GM12872 (cell line): ENCODE measurements around the gene PNLDC1.

Experiments
- TF ChIP-seq, protein P1 (sequence below): IDR thresholded peaks from 3 replicates; pipeline ENCODE4 v1.5.1; 2011; ENCODE audit warnings: low read depth, mild to moderate bottlenecking, low read length, moderate library complexity; ENCODE audit not compliant: insufficient read depth

Gene PNLDC1

DNA sequence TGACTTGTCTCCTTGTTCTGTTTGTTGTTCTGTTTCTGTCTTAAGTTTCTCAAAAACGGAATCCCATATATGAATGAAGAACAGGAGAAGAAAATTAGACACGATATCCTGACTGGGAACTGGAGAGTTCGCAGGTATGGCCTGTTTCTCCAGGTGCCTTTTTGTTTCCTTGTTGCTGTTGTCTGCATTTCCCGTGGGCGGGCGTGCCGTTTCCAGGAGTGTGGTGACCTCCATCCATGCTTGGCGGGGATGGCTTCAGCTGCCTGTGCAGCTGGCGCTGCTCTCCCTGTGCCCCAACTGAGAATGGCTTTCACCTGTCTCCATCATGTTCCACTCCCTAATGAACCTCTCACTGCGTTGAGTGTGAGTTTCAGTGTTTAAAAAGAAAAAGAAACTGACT is 4.4 kb downstream of the PNLDC1 start:
- TF ChIP-seq, protein P1, sequence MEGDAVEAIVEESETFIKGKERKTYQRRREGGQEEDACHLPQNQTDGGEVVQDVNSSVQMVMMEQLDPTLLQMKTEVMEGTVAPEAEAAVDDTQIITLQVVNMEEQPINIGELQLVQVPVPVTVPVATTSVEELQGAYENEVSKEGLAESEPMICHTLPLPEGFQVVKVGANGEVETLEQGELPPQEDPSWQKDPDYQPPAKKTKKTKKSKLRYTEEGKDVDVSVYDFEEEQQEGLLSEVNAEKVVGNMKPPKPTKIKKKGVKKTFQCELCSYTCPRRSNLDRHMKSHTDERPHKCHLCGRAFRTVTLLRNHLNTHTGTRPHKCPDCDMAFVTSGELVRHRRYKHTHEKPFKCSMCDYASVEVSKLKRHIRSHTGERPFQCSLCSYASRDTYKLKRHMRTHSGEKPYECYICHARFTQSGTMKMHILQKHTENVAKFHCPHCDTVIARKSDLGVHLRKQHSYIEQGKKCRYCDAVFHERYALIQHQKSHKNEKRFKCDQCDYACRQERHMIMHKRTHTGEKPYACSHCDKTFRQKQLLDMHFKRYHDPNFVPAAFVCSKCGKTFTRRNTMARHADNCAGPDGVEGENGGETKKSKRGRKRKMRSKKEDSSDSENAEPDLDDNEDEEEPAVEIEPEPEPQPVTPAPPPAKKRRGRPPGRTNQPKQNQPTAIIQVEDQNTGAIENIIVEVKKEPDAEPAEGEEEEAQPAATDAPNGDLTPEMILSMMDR: no peak

DNA sequence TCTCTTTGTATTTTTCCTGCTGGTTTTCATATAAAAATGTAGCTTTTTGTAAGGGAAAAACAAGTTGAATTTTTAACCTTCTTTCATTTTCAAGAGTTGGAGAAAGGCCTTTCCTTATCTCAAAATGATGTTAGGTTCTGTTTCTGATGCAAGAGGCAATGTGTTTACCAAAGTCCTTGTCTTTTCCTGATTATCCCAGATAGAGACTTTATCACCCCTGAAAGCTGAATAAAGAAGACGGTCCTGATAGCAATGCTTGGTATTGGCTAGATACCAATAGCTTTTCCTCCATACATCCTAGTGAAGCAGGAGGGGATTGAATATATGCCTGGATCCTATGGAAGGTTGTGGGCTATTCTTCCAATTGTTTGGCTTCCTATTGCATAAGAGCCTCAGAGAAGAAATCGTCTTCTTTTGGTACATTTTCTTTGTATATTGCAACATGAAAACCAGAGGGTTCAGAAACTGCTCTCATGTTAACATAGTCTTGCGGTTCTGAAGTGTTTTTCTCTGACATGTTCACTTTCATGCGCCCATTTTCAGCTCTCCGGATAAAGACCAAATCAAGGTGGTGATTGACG is 5.5 kb downstream of the PNLDC1 start:
- TF ChIP-seq, protein P1: no peak

DNA sequence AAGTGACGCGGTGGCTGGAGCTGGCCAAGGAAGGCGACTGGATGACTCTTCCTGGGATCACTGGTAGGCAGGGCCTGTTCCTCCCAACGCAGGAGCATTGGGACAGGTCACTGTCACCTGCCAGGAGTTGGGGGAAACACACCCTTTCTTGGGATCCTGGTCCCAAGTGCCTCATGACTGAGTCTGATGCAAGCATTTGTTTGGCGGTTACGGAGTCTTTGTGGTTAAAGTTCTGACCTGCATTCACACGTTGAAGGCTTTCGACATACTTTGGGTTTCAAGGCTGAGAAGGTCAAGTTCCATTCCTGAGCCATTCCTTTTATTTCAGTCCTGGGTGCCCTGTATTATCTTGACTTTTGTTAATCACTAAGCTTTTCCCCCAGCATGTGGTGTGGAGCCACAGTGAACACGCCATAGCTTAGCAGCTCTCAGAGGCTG is 6.0 kb downstream of the PNLDC1 start:
- TF ChIP-seq, protein P1: no peak

DNA sequence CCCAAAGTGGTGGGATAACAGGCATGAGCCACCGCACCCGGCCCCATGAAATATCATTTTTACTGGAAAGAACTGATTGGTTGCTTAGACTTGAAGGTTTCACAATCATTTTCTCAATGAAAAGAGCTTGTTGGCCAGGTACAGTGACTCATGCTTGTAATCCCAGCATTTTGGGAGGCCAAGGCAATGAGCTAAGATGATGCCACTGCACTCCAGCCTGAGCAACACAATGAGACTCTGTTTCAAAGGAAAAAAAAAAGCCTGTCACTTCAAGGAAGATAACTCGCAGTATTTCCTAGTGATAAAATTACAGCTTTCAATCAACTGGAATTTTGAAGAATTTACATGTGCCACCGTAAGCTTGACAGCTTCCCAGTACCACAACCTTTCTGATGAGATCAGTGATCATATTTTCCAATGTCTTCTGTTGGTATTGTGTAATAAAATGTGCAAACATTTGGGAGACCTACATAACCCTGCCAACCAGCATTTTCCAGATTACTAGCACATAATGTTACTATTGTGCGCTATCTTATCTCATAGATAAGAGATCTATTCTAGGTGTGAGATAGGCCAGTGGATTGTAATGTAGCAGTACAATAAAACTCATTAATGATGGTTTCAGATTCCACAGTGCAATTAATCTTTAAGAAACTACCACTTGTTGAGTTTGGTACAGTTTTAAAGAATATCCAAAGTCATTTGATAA is 7.2 kb downstream of the PNLDC1 start:
- TF ChIP-seq, protein P1: no peak

DNA sequence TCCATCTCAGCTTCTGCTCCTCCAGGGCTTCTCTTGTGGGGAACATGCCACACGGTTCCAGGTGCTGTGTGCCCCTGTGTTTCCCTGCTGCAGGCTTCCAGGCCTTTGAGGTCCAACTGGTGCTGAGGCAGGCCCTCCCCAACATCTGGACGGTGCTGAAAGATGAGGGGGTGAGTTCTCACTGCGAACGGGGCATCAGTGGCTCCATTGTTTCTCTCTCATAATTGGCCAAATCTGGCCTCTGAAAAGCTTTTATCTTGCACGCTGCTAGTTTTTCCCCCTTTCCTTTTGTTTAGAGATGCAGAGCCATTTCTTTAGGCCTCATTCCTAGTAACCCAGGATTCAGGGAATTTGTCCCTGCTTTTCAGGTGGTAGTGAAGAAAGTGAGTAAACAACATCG is 8.6 kb downstream of the PNLDC1 start:
- TF ChIP-seq, protein P1: no peak

DNA sequence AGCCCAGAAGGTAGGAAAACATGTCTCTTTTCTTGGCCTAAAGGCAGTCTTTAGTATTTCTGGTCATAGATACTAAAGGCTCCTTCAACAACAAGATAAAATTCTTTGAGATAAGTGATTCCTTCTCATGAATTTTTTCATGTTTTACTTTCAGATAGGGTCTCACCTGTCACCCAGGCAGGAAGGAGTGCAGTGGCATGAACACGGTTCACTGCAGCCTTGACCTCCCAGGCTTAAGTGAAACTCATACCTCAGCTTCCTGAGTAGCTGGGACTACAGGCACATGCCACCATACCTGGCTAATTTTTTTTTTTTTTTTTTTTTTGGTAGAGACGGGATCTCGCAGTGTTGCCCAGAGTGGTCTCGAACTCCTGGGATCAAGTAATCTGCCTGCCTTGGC is 9.1 kb downstream of the PNLDC1 start:
- TF ChIP-seq, protein P1: no peak

DNA sequence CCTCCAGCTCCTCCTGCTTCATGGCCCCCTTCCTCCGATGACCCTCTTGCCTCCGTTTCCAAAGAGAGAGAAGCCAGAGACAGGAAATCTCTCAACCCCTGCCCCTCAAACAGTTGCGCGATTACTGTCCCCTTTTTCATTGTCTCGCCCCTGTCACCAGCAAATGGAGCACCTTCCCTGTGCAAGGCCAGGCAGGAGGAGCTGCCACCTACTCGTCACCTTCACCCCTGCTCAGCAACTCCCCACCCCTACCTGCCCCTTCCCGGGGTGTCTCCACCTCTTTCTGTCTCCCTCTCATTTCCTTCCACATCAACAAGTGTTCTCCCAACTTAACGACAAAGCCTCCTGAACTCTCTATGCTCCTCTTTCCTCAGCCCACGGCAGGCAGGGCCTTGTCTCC is 13.7 kb downstream of the PNLDC1 start:
- TF ChIP-seq, protein P1: no peak
